H1 (cell line): ENCODE results near the gene IL19. TPM values are rescaled to one million over a fixed set of nuclear protein-coding genes. Genes with fewer than 3 reads are reported as not detected.

Experiments
- ATF3 ChIP-seq: IDR thresholded peaks from 2 replicates; pipeline ENCODE4 v1.6.1; 2011; ENCODE audit warnings: low read depth, mild to moderate bottlenecking, low read length; ENCODE audit not compliant: insufficient read depth
- CHD7 ChIP-seq: fragments of 300-600 bp; sonication (generic); IDR thresholded peaks from 2 replicates; pipeline ENCODE4 v1.7.1; 2012; ENCODE audit warnings: low read length, moderate library complexity, mild to moderate bottlenecking, inconsistent platforms; ENCODE audit not compliant: insufficient replicate concordance
- GABPA ChIP-seq: IDR thresholded peaks from 2 replicates; pipeline ENCODE4 v1.6.1; 2011; ENCODE audit warnings: mild to moderate bottlenecking, low read length, moderate library complexity, borderline replicate concordance; ENCODE audit not compliant: insufficient read depth
- SRF ChIP-seq: IDR thresholded peaks from 2 replicates; pipeline ENCODE4 v1.6.1; 2011; ENCODE audit warnings: mild to moderate bottlenecking, low read depth, low read length, moderate library complexity
- polyA plus RNA-seq, 7 experiments: library from polyadenylated mRNA; depleted of rRNA in 3 of 7; stranded (reverse) in 5 of 7; unstranded in 2 of 7; fragments of >200 nt in 5 of 7; fragments of 200-250 nt in 2 of 7; gene quantifications; 1 replicate in 5 of 7; 2 replicates in 1 of 7; 4 replicates in 1 of 7; pipeline versions ENCODE4 v1.2.1 to v1.2.3, GENCODE V29; 2011 to 2013; ENCODE audit warnings: missing spikeins in 2 of 7, mixed read lengths in 2 of 7
- total RNA-seq: library from RNA; stranded (reverse); fragmentation: NEBNext Ultra II Directional; extraction: Animal tissue kit (Norgen Biotek cat#: 25700); gene quantifications from 2 replicates; pipeline ENCODE4 v1.2.1, GENCODE V29; 2021

Gene IL19
- total and polyA plus RNA-seq, 2 of the 8 experiments (the other 6 are each of a cell fraction or from before 2014, with no cell fraction given) = not detected

GRCh38 chr1:206729050-206729449, 41.5 kb upstream of the IL19 start (continued):
- no peak for TF ChIP-seq CHD7
- TF ChIP-seq ATF3 = no peak
- no peak for TF ChIP-seq GABPA
- TF ChIP-seq SRF = no peak
